Mesendoderm (in vitro differentiated cells): ENCODE measurements around the gene EPN1.

Source experiments
- DNase-seq: peaks from one replicate; pipeline ENCODE4 v3.0.0; 2013
- H2AK5ac ChIP-seq: 2 replicates; pipeline ENCODE4 v1.6.1; 2013; ENCODE audit warnings: low read length, inconsistent platforms
- H2BK120ac ChIP-seq: 2 replicates; pipeline ENCODE4 v1.6.1; 2013; ENCODE audit warnings: low read depth, mild to moderate bottlenecking, low read length, moderate library complexity, mixed read lengths
- H2BK15ac ChIP-seq: replicated peaks from 2 replicates; pipeline ENCODE4 v1.6.1; 2013; ENCODE audit warnings: low read depth, mild to moderate bottlenecking, moderate library complexity
- H2BK5ac ChIP-seq: 2 replicates; pipeline ENCODE4 v1.6.1; 2013; ENCODE audit warnings: low read length, inconsistent platforms
- H3K18ac ChIP-seq: 2 replicates; pipeline ENCODE4 v1.6.1; 2013; ENCODE audit warnings: mild to moderate bottlenecking, low read length, mixed read lengths
- H3K23ac ChIP-seq: one replicate; pipeline ENCODE4 v1.6.1; 2013; ENCODE audit warnings: low read length
- H3K27ac ChIP-seq: 2 replicates; pipeline ENCODE4 v1.5.1; 2013; ENCODE audit warnings: low read depth, mild to moderate bottlenecking, inconsistent platforms, low read length, moderate library complexity
- H3K27me3 ChIP-seq: 2 replicates; pipeline ENCODE4 v1.6.1; 2013; ENCODE audit warnings: low read length, control low read depth, mild to moderate bottlenecking, inconsistent platforms; ENCODE audit not compliant: insufficient read depth, poor library complexity
- H3K36me3 ChIP-seq: 2 replicates; pipeline ENCODE4 v1.6.1; 2013; ENCODE audit warnings: low read length, inconsistent platforms; ENCODE audit not compliant: control insufficient read depth, insufficient read depth
- H3K4ac ChIP-seq: one replicate; pipeline ENCODE4 v1.6.1; 2013; ENCODE audit warnings: low read depth, mild to moderate bottlenecking, low read length, moderate library complexity
- H3K4me1 ChIP-seq: 2 replicates; pipeline ENCODE4 v1.6.1; 2013; ENCODE audit warnings: low read depth, low read length, inconsistent platforms; ENCODE audit not compliant: control insufficient read depth
- H3K4me2 ChIP-seq: 2 replicates; pipeline ENCODE4 v1.6.1; 2013; ENCODE audit warnings: low read length
- H3K4me3 ChIP-seq: 2 replicates; pipeline ENCODE4 v1.5.1; 2013; ENCODE audit warnings: mild to moderate bottlenecking, low read length
- H3K56ac ChIP-seq: one replicate; pipeline ENCODE4 v1.6.1; 2013; ENCODE audit warnings: low read length
- H3K79me1 ChIP-seq: 2 replicates; pipeline ENCODE4 v1.6.1; 2013; ENCODE audit warnings: low read length, inconsistent platforms
- H3K79me2 ChIP-seq: 2 replicates; pipeline ENCODE4 v1.6.1; 2013; ENCODE audit warnings: mild to moderate bottlenecking, low read length; ENCODE audit not compliant: control insufficient read depth, insufficient read depth
- H3K9ac ChIP-seq: 2 replicates; pipeline ENCODE4 v1.6.1; 2013; ENCODE audit warnings: low read length, inconsistent platforms
- H4K5ac ChIP-seq: one replicate; pipeline ENCODE4 v1.6.1; 2013; ENCODE audit warnings: low read length
- H4K8ac ChIP-seq: one replicate; pipeline ENCODE4 v1.6.1; 2013; ENCODE audit warnings: low read depth, mild to moderate bottlenecking, control low read depth, low read length, moderate library complexity
- WGBS: extraction: QIAGEN DNeasy Blood & Tissue Kit; methylation state at CpG from one replicate; pipeline ENCODE4 v1.1.7; 2013; ENCODE audit warnings: low lambda C conversion rate, missing lambda C conversion rate; ENCODE audit not compliant: insufficient coverage; ENCODE audit errors: extremely low coverage; 5-methylcytosine and 5-hydroxymethylcytosine counted together

Gene EPN1

DNA sequence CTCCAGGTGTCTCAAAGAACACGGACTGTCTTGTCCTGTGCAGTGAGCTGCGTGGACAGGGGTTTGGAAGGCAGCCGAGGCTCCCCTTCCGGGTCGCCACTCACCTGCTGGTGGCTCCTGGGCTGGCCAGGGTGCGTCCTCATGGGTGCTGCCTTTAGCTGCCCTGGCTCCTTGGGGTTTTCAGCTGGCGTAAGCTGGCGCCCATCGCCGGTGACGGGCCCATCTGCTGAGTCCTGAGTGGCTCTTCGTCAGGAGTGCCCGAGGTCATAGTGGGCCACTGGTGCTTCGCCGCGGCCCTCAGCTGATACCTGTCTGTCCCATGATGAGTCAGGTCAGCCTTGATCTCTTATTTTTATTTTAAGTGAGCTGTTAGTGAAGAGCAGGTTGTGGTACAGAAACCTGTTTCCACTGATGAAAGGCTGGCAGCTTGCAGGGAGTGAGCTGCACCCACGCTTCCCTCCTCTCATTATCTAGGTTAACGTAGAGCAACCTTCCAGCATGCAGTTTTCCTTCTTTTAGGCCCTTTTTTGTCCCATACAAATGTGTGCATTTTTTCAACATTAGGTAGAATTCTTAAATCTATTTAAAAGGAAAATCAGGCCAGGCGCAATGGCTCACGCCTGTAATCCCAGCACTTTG is 18.4 kb downstream of the EPN1 start:
- H3K36me3 ChIP-seq: peaks cover 7% of the 10 kb centered on the region

DNA sequence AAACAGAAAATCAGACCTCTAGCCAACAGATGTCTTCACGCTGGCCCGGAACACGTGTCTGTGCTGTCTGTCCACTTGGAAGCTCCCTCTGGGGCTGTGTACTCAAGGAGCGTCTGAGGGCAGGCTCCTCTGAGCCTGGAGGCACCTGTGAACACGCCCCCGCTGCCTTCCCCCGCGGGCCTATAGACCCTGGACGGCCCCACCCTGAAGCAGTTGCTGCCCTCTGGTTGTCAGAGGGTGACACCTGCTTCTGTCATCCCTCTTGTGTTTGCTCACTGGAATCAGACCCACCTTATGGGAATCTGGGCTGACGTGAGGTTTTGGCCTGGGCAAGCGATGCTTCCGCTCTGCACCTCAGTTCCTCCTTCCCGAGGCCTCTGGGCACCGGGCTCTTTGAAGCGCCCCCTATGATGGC is 19.2 kb downstream of the EPN1 start:
- Histone ChIP-seq H3K4me2 (no peak overlapping the region), H3K56ac (no peak overlapping the region), H3K27ac (no peak overlapping the region), H3K36me3 (peaks cover 7% of the 10 kb centered on the region), H3K27me3 (no peaks in the 10 kb centered on the region), H3K4me3 (no peak overlapping the region), H3K79me2 (no peaks in the 10 kb centered on the region), H3K9ac (no peak overlapping the region), H3K4ac (no peak overlapping the region), H2BK5ac (no peak overlapping the region), H3K23ac (no peak overlapping the region), H2BK15ac (no peak overlapping the region), H2AK5ac (no peak overlapping the region), H3K18ac (no peak overlapping the region), H4K8ac (no peak overlapping the region), H4K5ac (no peak overlapping the region), H3K79me1 (no peaks in the 10 kb centered on the region), H2BK120ac (no peak overlapping the region), H3K4me1 (no peaks in the 10 kb centered on the region)
- WGBS: no CpG with 5 or more reads among the region's 15 CpGs
- DNase-seq: no peak

More for the DNA sequence above, 18.4 kb downstream of the EPN1 start:
- Histone ChIP-seq H3K18ac (no peak overlapping the region), H2BK120ac (no peak overlapping the region), H4K8ac (no peak overlapping the region), H3K23ac (no peak overlapping the region), H4K5ac (no peak overlapping the region), H3K4me2 (no peak overlapping the region), H3K79me2 (no peaks in the 10 kb centered on the region), H3K27ac (no peak overlapping the region), H3K4me3 (no peak overlapping the region), H2BK15ac (no peak overlapping the region), H3K4ac (no peak overlapping the region), H3K56ac (no peak overlapping the region), H2AK5ac (no peak overlapping the region), H3K27me3 (no peaks in the 10 kb centered on the region), H2BK5ac (no peak overlapping the region), H3K4me1 (no peaks in the 10 kb centered on the region), H3K9ac (no peak overlapping the region), H3K79me1 (no peaks in the 10 kb centered on the region)
- WGBS: no CpG with 5 or more reads among the region's 20 CpGs
- no peak for DNase-seq

DNA sequence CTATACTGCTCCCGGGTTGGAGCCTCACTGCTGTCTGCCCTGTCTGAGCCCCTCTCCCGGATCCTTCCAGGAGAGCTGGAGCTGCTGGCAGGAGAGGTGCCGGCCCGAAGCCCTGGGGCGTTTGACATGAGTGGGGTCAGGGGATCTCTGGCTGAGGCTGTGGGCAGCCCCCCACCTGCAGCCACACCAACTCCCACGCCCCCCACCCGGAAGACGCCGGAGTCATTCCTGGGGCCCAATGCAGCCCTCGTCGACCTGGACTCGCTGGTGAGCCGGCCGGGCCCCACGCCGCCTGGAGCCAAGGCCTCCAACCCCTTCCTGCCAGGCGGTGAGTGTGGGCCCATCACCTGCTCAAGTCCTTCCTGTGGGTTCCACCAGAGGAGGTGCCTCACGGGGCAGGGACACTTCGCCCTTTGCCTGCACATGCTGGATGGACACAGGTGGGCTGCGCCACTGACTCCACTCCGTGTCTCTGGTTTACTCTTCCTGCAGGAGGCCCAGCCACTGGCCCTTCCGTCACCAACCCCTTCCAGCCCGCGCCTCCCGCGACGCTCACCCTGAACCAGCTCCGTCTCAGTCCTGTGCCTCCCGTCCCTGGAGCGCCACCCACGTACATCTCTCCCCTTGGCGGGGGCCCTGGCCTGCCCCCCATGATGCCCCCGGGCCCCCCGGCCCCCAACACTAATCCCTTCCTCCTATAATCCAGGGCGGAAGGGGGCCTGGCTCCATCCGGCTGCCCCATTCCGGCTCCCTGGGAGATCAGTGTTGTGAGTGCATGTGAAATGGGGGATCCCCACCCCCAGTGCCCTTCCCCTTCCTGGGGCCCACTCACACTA is 19.8 kb downstream of the EPN1 start:
- no peak overlapping the region for H2AK5ac ChIP-seq
- no peak overlapping the region for H4K8ac ChIP-seq
- H3K79me2 ChIP-seq: no peaks in the 10 kb centered on the region
- no peak for DNase-seq
- H3K4me3 ChIP-seq: no peak overlapping the region
- no peak overlapping the region for H3K9ac ChIP-seq
- no peaks in the 10 kb centered on the region for H3K79me1 ChIP-seq
- H3K4me1 ChIP-seq: no peaks in the 10 kb centered on the region
- no peak overlapping the region for H2BK120ac ChIP-seq
- no peak overlapping the region for H3K27ac ChIP-seq
- H3K4me2 ChIP-seq: no peak overlapping the region
- WGBS: no CpG with 5 or more reads among the region's 37 CpGs
- H3K56ac ChIP-seq: no peak overlapping the region
- H2BK5ac ChIP-seq: no peak overlapping the region
- H3K4ac ChIP-seq: no peak overlapping the region
- H3K36me3 ChIP-seq: peaks cover 7% of the 10 kb centered on the region
- no peaks in the 10 kb centered on the region for H3K27me3 ChIP-seq
- H3K18ac ChIP-seq: no peak overlapping the region
- H3K23ac ChIP-seq: no peak overlapping the region
- no peak overlapping the region for H4K5ac ChIP-seq
- no peak overlapping the region for H2BK15ac ChIP-seq

DNA sequence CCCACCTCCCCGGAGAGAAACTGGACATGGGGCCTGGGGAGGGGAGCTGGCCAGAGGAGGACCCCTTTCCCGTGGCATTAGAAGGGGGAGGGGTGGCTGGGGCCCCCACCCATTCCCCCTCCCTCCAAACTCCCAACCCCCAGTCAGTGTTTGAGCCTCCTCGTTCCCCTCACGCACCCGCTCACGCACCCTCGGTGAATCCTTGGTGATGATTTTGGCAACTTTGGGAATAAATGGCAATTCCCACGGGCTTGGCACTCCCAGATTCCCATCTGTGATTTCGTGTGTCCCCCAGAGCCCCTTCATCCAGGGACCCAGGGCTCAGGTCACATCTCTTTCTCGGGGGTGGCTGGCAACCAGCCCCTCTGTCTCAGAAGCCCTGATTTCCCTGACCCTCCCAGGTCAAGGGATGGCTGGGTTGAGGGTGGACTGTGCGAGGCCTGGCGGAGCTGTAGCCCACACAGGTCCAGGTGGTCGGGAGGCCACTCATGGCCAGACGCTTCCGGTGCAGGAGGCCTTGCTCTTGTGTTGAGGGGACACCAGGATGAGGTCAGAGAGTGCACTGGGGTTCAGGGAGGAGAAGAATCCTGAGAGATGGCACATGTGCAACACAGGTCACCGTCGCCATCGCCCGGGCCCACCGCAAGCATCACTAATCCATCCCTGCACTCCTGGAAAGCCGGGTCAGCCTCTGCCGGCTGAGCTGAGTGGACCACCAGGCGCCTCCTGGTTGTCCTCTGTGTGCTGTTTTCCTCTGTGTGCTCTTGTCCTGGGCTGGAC is 20.7 kb downstream of the EPN1 start:
- Histone ChIP-seq H3K79me2 (no peaks in the 10 kb centered on the region), H3K4me1 (no peaks in the 10 kb centered on the region), H3K27ac (no peak overlapping the region), H2AK5ac (no peak overlapping the region), H3K23ac (no peak overlapping the region), H4K5ac (no peak overlapping the region), H2BK120ac (no peak overlapping the region), H3K36me3 (peaks cover 7% of the 10 kb centered on the region), H3K9ac (no peak overlapping the region), H4K8ac (no peak overlapping the region), H3K79me1 (no peaks in the 10 kb centered on the region), H3K4me3 (no peak overlapping the region), H3K18ac (no peak overlapping the region), H3K4me2 (no peak overlapping the region), H3K56ac (no peak overlapping the region), H3K27me3 (no peaks in the 10 kb centered on the region), H2BK15ac (no peak overlapping the region), H2BK5ac (no peak overlapping the region), H3K4ac (no peak overlapping the region)
- DNase-seq: no peak
- WGBS: no CpG with 5 or more reads among the region's 23 CpGs

DNA sequence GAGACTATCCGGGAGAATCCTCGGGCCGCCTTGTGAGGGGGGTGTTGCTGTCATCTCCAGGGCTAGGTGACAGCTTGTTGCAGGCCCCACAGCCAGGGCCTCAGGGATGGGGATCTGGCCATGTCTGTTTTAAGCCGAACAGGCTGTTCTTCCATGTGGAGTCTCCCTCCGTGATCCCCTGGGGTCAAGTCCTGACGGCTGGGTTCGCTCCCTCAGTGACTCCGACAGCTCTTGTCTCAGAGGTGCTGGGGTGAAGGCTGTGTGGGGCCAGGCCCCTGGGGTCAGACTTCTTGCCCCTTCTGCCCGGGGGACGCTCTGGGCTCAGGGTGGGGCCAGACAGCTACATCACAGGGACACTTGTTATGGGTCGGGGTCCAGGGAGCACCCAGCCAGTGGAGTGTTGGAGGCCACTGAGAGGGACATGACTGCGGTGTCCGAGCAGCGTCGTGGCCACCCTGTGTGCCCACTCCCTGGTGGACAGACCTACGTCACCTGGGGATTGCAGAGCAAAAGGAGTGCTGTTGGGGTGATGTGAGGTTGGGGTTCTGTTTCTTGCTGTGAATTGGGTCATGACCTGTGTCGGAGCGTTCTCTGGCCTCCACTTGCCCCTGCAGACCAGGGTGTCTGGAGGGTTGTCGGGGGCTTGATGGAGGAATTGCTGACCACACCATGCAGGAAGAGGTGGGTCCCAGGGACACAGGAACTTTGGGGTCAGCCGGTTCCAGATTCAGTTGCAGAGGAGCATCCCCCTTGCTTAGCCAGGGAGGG is 21.5 kb downstream of the EPN1 start:
- Histone ChIP-seq H3K23ac (no peak overlapping the region), H3K4me3 (no peak overlapping the region), H3K4ac (no peak overlapping the region), H3K36me3 (peaks cover 7% of the 10 kb centered on the region), H4K8ac (no peak overlapping the region), H2AK5ac (no peak overlapping the region), H3K18ac (no peak overlapping the region), H3K4me1 (no peaks in the 10 kb centered on the region), H2BK120ac (no peak overlapping the region), H3K9ac (no peak overlapping the region), H3K56ac (no peak overlapping the region), H3K27me3 (no peaks in the 10 kb centered on the region), H2BK5ac (no peak overlapping the region), H3K4me2 (no peak overlapping the region), H3K27ac (no peak overlapping the region), H4K5ac (no peak overlapping the region), H3K79me2 (no peaks in the 10 kb centered on the region), H3K79me1 (no peaks in the 10 kb centered on the region), H2BK15ac (no peak overlapping the region)
- no CpG with 5 or more reads among the region's 20 CpGs for WGBS
- no peak for DNase-seq
